IPS-20b (cell line): ENCODE data around the gene COL4A1.

Experiments used
- H3K27ac ChIP-seq: one replicate; pipeline ENCODE4 v1.5.1; 2013; ENCODE audit warnings: low read length
- H3K27me3 ChIP-seq: 2 replicates; pipeline ENCODE4 v1.6.1; 2013; ENCODE audit warnings: mild to moderate bottlenecking, low read length, inconsistent platforms; ENCODE audit not compliant: insufficient read depth
- H3K36me3 ChIP-seq: 2 replicates; pipeline ENCODE4 v1.6.1; 2013; ENCODE audit warnings: low read depth, mild to moderate bottlenecking, inconsistent platforms, low read length, moderate library complexity; ENCODE audit not compliant: insufficient read depth
- H3K4me1 ChIP-seq: 2 replicates; pipeline ENCODE4 v1.6.1; 2013; ENCODE audit warnings: mild to moderate bottlenecking, control low read depth, inconsistent platforms, low read length, moderate library complexity; ENCODE audit not compliant: insufficient read depth
- H3K4me3 ChIP-seq: 2 replicates; pipeline ENCODE4 v1.5.1; 2013; ENCODE audit warnings: mild to moderate bottlenecking, low read length, inconsistent platforms
- H3K9ac ChIP-seq: 2 replicates; pipeline ENCODE4 v1.6.1; 2013; ENCODE audit warnings: low read depth, mild to moderate bottlenecking, inconsistent platforms, low read length, moderate library complexity
- H3K9me3 ChIP-seq: 2 replicates; pipeline ENCODE4 v1.6.1; 2013; ENCODE audit warnings: mild to moderate bottlenecking, low read depth, low read length, inconsistent platforms; ENCODE audit not compliant: insufficient read depth

The COL4A1 gene

GRCh38 chr13:110195547-110196485 is 111.1 kb downstream of the COL4A1 start:
- Histone ChIP-seq H3K27me3 (no peaks in the 10 kb centered on the region), H3K4me3 (no peak overlapping the region), H3K4me1 (no peaks in the 10 kb centered on the region), H3K9me3 (no peaks in the 10 kb centered on the region), H3K36me3 (peaks cover 51% of the 10 kb centered on the region), H3K9ac (no peak overlapping the region), H3K27ac (no peak overlapping the region)

- Histone ChIP-seq H3K27me3 (no peaks in the 10 kb centered on the region), H3K27ac (no peak overlapping the region), H3K9me3 (no peaks in the 10 kb centered on the region), H3K4me1 (peaks cover 3% of the 10 kb centered on the region; the same call in 1 of the 2 replicates), H3K9ac (no peak overlapping the region), H3K4me3 (no peak overlapping the region), H3K36me3 (peaks cover 55% of the 10 kb centered on the region)
Observed at GRCh38 chr13:110194451-110194850, 112.5 kb downstream of the COL4A1 start.

GRCh38 chr13:110193491-110193890 is 113.5 kb downstream of the COL4A1 start:
- no peak overlapping the region for H3K4me3 ChIP-seq
- H3K4me1 ChIP-seq, result peaks cover 3% of the 10 kb centered on the region; the same call in 1 of the 2 replicates
- H3K27me3 ChIP-seq, result no peaks in the 10 kb centered on the region
- H3K9ac ChIP-seq, result no peak overlapping the region
- H3K36me3 ChIP-seq, result peaks cover 52% of the 10 kb centered on the region
- no peaks in the 10 kb centered on the region for H3K9me3 ChIP-seq
- no peak overlapping the region for H3K27ac ChIP-seq

- H3K27ac ChIP-seq, result no peak overlapping the region
- H3K27me3 ChIP-seq, result no peaks in the 10 kb centered on the region
- no peaks in the 10 kb centered on the region for H3K9me3 ChIP-seq
- peaks cover 43% of the 10 kb centered on the region for H3K36me3 ChIP-seq
- H3K4me1 ChIP-seq, result peaks cover 3% of the 10 kb centered on the region; the same call in 1 of the 2 replicates
- no peak overlapping the region for H3K4me3 ChIP-seq
- H3K9ac ChIP-seq, result no peak overlapping the region
Observed at GRCh38 chr13:110192472-110192871, 114.5 kb downstream of the COL4A1 start.

GRCh38 chr13:110187641-110188161 is 119.3 kb downstream of the COL4A1 start:
- Histone ChIP-seq H3K4me1 (peaks cover 3% of the 10 kb centered on the region; the same call in 1 of the 2 replicates), H3K36me3 (peaks cover 40% of the 10 kb centered on the region), H3K27me3 (no peaks in the 10 kb centered on the region), H3K4me3 (no peak overlapping the region), H3K9me3 (no peaks in the 10 kb centered on the region), H3K9ac (no peak overlapping the region), H3K27ac (no peak overlapping the region)

- Histone ChIP-seq H3K9me3 (no peaks in the 10 kb centered on the region), H3K4me3 (no peak overlapping the region), H3K4me1 (peaks cover 3% of the 10 kb centered on the region; the same call in 1 of the 2 replicates), H3K27me3 (no peaks in the 10 kb centered on the region), H3K27ac (no peak overlapping the region), H3K36me3 (peaks cover 36% of the 10 kb centered on the region), H3K9ac (no peak overlapping the region)
Observed at GRCh38 chr13:110186231-110186855, 120.6 kb downstream of the COL4A1 start.

GRCh38 chr13:110185696-110186095 is 121.3 kb downstream of the COL4A1 start:
- Histone ChIP-seq H3K27ac (no peak overlapping the region), H3K36me3 (peaks cover 42% of the 10 kb centered on the region), H3K9ac (no peak overlapping the region)

GRCh38 chr13:110183910-110184309 is 123.0 kb downstream of the COL4A1 start:
- Histone ChIP-seq H3K9me3 (no peaks in the 10 kb centered on the region), H3K4me1 (no peaks in the 10 kb centered on the region), H3K9ac (no peak overlapping the region), H3K4me3 (no peak overlapping the region), H3K36me3 (peaks cover 38% of the 10 kb centered on the region), H3K27ac (no peak overlapping the region), H3K27me3 (no peaks in the 10 kb centered on the region)

More at GRCh38 chr13:110185696-110186095, 121.3 kb downstream of the COL4A1 start:
- Histone ChIP-seq H3K4me3 (no peak overlapping the region), H3K4me1 (peaks cover 3% of the 10 kb centered on the region; the same call in 1 of the 2 replicates), H3K27me3 (no peaks in the 10 kb centered on the region), H3K9me3 (no peaks in the 10 kb centered on the region)

- no peaks in the 10 kb centered on the region for H3K4me1 ChIP-seq
- H3K27me3 ChIP-seq, result no peaks in the 10 kb centered on the region
- no peak overlapping the region for H3K27ac ChIP-seq
- H3K36me3 ChIP-seq, result peaks cover 53% of the 10 kb centered on the region
- H3K9ac ChIP-seq, result no peak overlapping the region
- no peak overlapping the region for H3K4me3 ChIP-seq
- no peaks in the 10 kb centered on the region for H3K9me3 ChIP-seq
Observed at GRCh38 chr13:110182461-110182860, 124.5 kb downstream of the COL4A1 start.

- Histone ChIP-seq H3K36me3 (peaks cover 57% of the 10 kb centered on the region), H3K4me1 (no peaks in the 10 kb centered on the region), H3K4me3 (no peak overlapping the region), H3K27ac (no peak overlapping the region), H3K9ac (no peak overlapping the region), H3K27me3 (no peaks in the 10 kb centered on the region), H3K9me3 (no peaks in the 10 kb centered on the region)
Observed at GRCh38 chr13:110182003-110182402, 125.0 kb downstream of the COL4A1 start.

GRCh38 chr13:110179857-110180147 is 127.2 kb downstream of the COL4A1 start:
- peaks cover 66% of the 10 kb centered on the region for H3K36me3 ChIP-seq
- H3K27ac ChIP-seq, result no peak overlapping the region
- H3K9me3 ChIP-seq, result no peaks in the 10 kb centered on the region
- H3K4me3 ChIP-seq, result no peak overlapping the region
- no peaks in the 10 kb centered on the region for H3K27me3 ChIP-seq
- H3K9ac ChIP-seq, result no peak overlapping the region
- H3K4me1 ChIP-seq, result no peaks in the 10 kb centered on the region
